HEK293 (cell line): ENCODE results near the gene RNF187.
"Not testable (repeated sequence)": the region's sequence is repeated elsewhere in the genome, so short reads cannot be mapped to it uniquely, and the experiment has no call there.

Experiments
- CTCF ChIA-PET: fragments of 350-600 bp; formaldehyde crosslinking; extraction: SDS; loops from one replicate; lab custom pipeline; 2021; ENCODE audit warnings: antibody characterized with exemption; lab: Yijun Ruan, JAX
- POLR2A ChIA-PET: fragments of 300-600 bp; formaldehyde crosslinking; extraction: SDS; loops from one replicate; lab custom pipeline; 2020; ENCODE audit warnings: antibody characterized with exemption, inconsistent platforms; lab: Yijun Ruan, JAX
- H3K27ac ChIP-seq: fragments of 200-500 bp; sonication (Bioruptor generic); 2 replicates; pipeline ENCODE4 v1.5.1; 2014; ENCODE audit warnings: low read depth, low read length, control low read depth, inconsistent platforms; ENCODE audit errors: extremely low read depth
- H3K36me3 ChIP-seq, 2 experiments: fragments of 200-500 bp in 1 of 2; sonication (Bioruptor generic) in 1 of 2; 1 replicate in 1 of 2; 2 replicates in 1 of 2; pipeline ENCODE4 v1.5.1; 2014 to 2017; ENCODE audit warnings: inconsistent platforms in 2 of 2, low read length in 2 of 2; ENCODE audit not compliant: control insufficient read depth in 2 of 2, insufficient read depth in 1 of 2
- H3K4me1 ChIP-seq: fragments of 200-500 bp; sonication (Bioruptor generic); 2 replicates; pipeline ENCODE4 v1.5.1; 2014; ENCODE audit warnings: mild to moderate bottlenecking, low read length, inconsistent platforms; ENCODE audit not compliant: control insufficient read depth, insufficient read depth
- H3K4me3 ChIP-seq: 2 replicates; pipeline ENCODE4 v1.5.1; 2011; ENCODE audit warnings: low read depth, mild to moderate bottlenecking, control low read depth, low read length, moderate library complexity
- H3K9me3 ChIP-seq: fragments of 200-500 bp; sonication (Bioruptor generic); 2 replicates; pipeline ENCODE4 v1.5.1; 2014; ENCODE audit warnings: low read depth, low read length, inconsistent platforms; ENCODE audit not compliant: control insufficient read depth, insufficient read depth
- FEZF1 ChIP-seq: fragments of 450-650 bp; formaldehyde crosslinking; IDR thresholded peaks from 2 replicates; pipeline ENCODE4 v1.5.1; 2016; ENCODE audit warnings: missing biosample characterization, missing genetic modification characterization
- HOXA7 ChIP-seq: sonication (generic); formaldehyde crosslinking; IDR thresholded peaks from 2 replicates; pipeline ENCODE4 v1.8.1; 2022; ENCODE audit warnings: missing genetic modification reagents, borderline replicate concordance
- SALL2 ChIP-seq: fragments of 450-650 bp; formaldehyde crosslinking; IDR thresholded peaks from 2 replicates; pipeline ENCODE4 v1.5.0; 2017; ENCODE audit warnings: missing biosample characterization, mild to moderate bottlenecking, missing genetic modification characterization, borderline replicate concordance
- SCRT2 ChIP-seq: fragments of 450-650 bp; formaldehyde crosslinking; IDR thresholded peaks from 2 replicates; pipeline ENCODE4 v1.5.1; 2016; ENCODE audit warnings: missing biosample characterization, missing genetic modification characterization
- TCF7L2 ChIP-seq: IDR thresholded peaks from 2 replicates; pipeline ENCODE4 v1.6.1; 2011; ENCODE audit warnings: low read depth, mild to moderate bottlenecking, inconsistent platforms, low read length, moderate library complexity, borderline replicate concordance
- ZFHX2 ChIP-seq: fragments of 450-650 bp; formaldehyde crosslinking; conservative IDR thresholded peaks from 2 replicates; pipeline ENCODE4 v1.5.1; 2016; ENCODE audit warnings: missing biosample characterization, missing genetic modification characterization
- ZNF138 ChIP-seq: fragments of 450-650 bp; formaldehyde crosslinking; IDR thresholded peaks from 2 replicates; pipeline ENCODE4 v1.5.1; 2016; ENCODE audit warnings: missing biosample characterization, missing genetic modification characterization, borderline replicate concordance
- ZNF473 ChIP-seq: fragments of 450-650 bp; formaldehyde crosslinking; IDR thresholded peaks from 2 replicates; pipeline ENCODE4 v1.5.1; 2017; ENCODE audit warnings: missing biosample characterization, missing genetic modification characterization
- ZNF521 ChIP-seq: fragments of 450-650 bp; formaldehyde crosslinking; IDR thresholded peaks from 2 replicates; pipeline ENCODE4 v1.5.1; 2017; ENCODE audit warnings: missing biosample characterization, mild to moderate bottlenecking, missing genetic modification characterization
- ZNF549 ChIP-seq: fragments of 450-650 bp; IDR thresholded peaks from 2 replicates; pipeline ENCODE4 v1.5.1; 2018; ENCODE audit warnings: missing biosample characterization, missing genetic modification characterization, mild to moderate bottlenecking, inconsistent platforms, moderate library complexity
- ZNF629 ChIP-seq: fragments of 450-650 bp; formaldehyde crosslinking; IDR thresholded peaks from 2 replicates; pipeline ENCODE4 v1.5.1; 2017; ENCODE audit warnings: missing biosample characterization, missing genetic modification characterization
- ZNF645 ChIP-seq: fragments of 450-650 bp; formaldehyde crosslinking; IDR thresholded peaks from 2 replicates; pipeline ENCODE4; 2016; ENCODE audit warnings: missing biosample characterization, missing genetic modification characterization
- ZNF658 ChIP-seq: fragments of 450-650 bp; formaldehyde crosslinking; IDR thresholded peaks from 2 replicates; pipeline ENCODE4; 2016; ENCODE audit warnings: missing biosample characterization, missing genetic modification characterization
- ZNF830 ChIP-seq: fragments of 450-650 bp; IDR thresholded peaks from 2 replicates; pipeline ENCODE4 v1.5.0; 2018; ENCODE audit warnings: missing biosample characterization, missing genetic modification characterization, low read depth, mild to moderate bottlenecking, moderate library complexity
- ZSCAN4 ChIP-seq: fragments of 450-650 bp; formaldehyde crosslinking; IDR thresholded peaks from 2 replicates; pipeline ENCODE4 v1.5.1; 2017; ENCODE audit warnings: missing biosample characterization, missing genetic modification characterization
- TF ChIP-seq, protein P1 (sequence below): fragments of 450-650 bp; formaldehyde crosslinking; IDR thresholded peaks from 2 replicates; pipeline ENCODE4 v1.5.1; 2017; ENCODE audit warnings: missing biosample characterization, mild to moderate bottlenecking, missing genetic modification characterization, moderate library complexity

The RNF187 gene

GRCh38 chr1:228500901-228501871, 14.0 kb downstream of the RNF187 start (continued):
- TF ChIP-seq ZNF645 (tag by site-specific recombination) (no peak), ZFHX2 (tag by site-specific recombination) (0 out of 2 replicates have a peak, but pooled peaks have one; percentile 32), ZNF473 (tag by site-specific recombination) (no peak), ZSCAN4 (tag by site-specific recombination) (no peak), HOXA7 (CRISPR knock-in tag) (no peak), TCF7L2 (no peak)

GRCh38 chr1:228502522-228502921, 15.3 kb downstream of the RNF187 start:
- no peaks in the 10 kb centered on the region for H3K4me1 ChIP-seq
- TF ChIP-seq ZNF521 (tag by site-specific recombination) (no peak), ZNF658 (tag by site-specific recombination) (no peak), ZNF830 (tag by site-specific recombination) (no peak), ZNF629 (tag by site-specific recombination) (no peak), FEZF1 (tag by site-specific recombination) (no peak), ZNF549 (tag by site-specific recombination) (no peak), SCRT2 (no peak), SALL2 (tag by site-specific recombination) (no peak), ZNF138 (tag by site-specific recombination) (no peak)
- TF ChIP-seq, protein P1, sequence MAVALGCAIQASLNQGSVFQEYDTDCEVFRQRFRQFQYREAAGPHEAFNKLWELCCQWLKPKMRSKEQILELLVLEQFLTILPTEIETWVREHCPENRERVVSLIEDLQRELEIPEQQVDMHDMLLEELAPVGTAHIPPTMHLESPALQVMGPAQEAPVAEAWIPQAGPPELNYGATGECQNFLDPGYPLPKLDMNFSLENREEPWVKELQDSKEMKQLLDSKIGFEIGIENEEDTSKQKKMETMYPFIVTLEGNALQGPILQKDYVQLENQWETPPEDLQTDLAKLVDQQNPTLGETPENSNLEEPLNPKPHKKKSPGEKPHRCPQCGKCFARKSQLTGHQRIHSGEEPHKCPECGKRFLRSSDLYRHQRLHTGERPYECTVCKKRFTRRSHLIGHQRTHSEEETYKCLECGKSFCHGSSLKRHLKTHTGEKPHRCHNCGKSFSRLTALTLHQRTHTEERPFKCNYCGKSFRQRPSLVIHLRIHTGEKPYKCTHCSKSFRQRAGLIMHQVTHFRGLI (tag by site-specific recombination), result no peak
- TF ChIP-seq, all 188 proteins: peak for 0
- Histone ChIP-seq H3K9me3 (no peaks in the 10 kb centered on the region), H3K27ac (no peak overlapping the region), H3K36me3 (no peaks in the 10 kb centered on the region), H3K4me3 (no peak overlapping the region)
- POLR2A ChIA-PET, result no interaction called here
- CTCF ChIA-PET, result interaction anchor here (0.6 to 3.4 kb wide), 5 partner anchors 9 to 43 kb away, joined by 3 to 23 read pairs (median 20); no protein-coding TSS in a partner anchor

DNA sequence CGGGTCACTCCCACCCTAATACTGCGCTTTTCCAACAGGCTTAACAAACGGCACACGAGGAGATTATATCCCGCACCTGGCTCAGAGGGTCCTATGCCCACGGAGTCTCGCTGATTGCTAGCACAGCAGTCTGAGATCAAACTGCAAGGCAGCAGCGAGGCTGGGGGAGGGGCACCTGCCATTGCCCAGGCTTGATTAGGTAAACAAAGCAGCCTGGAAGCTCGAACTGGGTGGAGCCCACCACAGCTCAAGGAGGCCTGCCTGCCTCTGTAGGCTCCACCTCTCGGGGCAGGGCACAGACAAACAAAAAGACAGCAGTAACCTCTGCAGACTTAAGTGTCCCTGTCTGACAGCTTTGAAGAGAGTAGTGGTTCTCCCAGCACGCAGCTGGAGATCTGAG, 18.8 kb downstream of the RNF187 start:
- H3K36me3 ChIP-seq, CTCF ChIA-PET, H3K9me3 ChIP-seq, H3K4me3 ChIP-seq, H3K27ac ChIP-seq, H3K4me1 ChIP-seq, POLR2A ChIA-PET: not testable (repeated sequence)
